GM19099 (cell line): ENCODE measurements around the gene NCAN.

Experiments used
- POLR2A ChIP-seq: IDR thresholded peaks from 3 replicates; pipeline ENCODE4 v1.6.1; 2011; ENCODE audit warnings: low read depth; ENCODE audit not compliant: insufficient read length; ENCODE audit errors: extremely low read depth

Gene NCAN

DNA sequence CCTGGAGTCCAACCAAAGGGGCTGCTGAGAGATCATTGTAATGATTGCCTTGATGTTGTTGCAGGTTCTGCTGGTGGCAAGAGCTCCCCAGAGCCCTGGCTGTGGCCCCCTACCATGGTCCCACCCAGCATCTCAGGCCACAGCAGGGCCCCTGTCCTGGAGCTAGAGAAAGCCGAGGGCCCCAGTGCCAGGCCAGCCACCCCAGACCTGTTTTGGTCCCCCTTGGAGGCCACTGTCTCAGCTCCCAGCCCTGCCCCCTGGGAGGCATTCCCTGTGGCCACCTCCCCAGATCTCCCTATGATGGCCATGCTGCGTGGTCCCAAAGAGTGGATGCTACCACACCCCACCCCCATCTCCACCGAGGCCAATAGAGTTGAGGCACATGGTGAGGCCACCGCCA, 15.5 kb downstream of the NCAN start:
- TF ChIP-seq POLR2A: no peak

GRCh38 chr19:19229701-19230100, 17.9 kb downstream of the NCAN start:
- no peak for TF ChIP-seq POLR2A

DNA sequence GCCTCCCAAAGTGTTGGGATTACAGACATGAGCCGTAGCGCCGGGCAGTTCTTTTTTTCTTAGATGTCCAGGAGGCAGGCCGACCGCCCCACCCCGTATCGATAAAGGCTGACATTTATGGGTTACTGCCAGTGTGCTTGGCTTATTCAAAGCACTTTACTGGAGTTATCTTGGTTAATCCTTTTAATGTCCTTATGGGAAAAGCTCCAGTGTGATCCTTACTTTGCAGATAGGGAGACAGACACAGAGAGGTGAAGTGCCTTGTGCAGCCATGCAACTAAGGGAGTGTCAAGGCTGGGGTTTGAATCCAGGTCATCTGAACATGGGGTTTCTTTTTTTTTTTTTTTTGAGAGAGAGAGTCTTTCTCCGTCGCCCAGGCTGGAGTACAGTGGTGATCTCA, 19.2 kb downstream of the NCAN start:
- TF ChIP-seq POLR2A: no peak

GRCh38 chr19:19232261-19232721, 20.5 kb downstream of the NCAN start:
- no peak for TF ChIP-seq POLR2A

- no peak for TF ChIP-seq POLR2A
Observed at GRCh38 chr19:19234220-19234816, 22.6 kb downstream of the NCAN start.

DNA sequence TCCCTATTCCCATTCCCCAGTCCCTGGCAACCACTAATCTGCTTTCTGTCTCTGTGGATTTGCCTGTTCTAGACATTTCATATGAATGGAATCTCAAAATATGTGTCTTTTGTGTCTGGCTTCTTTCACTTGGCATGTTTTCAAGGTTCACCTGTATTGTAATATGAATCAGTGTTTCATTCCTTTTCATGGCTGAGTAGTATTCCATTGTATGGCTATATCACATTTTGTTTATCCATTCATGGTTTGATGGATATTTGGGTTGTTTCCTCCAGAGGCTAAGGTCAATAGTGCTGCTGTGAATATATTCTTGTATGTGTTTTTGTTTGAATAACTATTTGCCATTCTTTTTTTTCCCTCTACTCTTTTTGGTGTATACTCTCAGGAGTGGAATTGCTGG, 24.4 kb downstream of the NCAN start:
- TF ChIP-seq POLR2A: no peak

DNA sequence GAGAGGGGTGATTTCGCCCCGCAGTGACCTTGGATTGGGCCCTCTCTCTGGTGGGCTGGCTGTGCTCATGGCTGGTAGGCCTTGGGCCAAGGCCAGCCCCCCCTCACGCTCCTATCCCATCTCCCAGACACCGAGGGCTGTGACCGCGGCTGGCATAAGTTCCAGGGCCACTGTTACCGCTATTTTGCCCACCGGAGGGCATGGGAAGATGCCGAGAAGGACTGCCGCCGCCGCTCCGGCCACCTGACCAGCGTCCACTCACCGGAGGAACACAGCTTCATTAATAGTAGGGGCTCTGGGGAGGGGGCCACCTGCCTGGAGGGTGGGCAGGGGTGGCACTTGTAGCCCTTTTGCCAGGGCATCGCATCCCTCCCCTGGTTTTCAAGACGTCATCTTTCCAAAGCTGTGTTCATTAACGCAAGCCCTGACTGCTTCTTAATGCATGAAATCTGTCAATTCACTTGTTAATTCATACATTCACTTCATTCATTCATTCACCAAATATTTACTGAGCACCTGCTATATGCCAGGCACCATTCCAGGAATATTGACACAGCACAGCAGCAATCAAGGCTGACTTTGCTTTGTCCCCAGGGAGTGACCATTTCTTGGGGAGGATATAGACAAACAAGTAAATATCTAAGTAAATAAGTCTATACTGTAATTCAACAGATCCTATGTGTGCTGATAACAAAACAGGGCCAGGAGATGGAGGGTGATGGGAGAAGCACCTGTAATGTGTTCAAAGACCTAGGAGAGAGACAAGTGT, 26.6 kb downstream of the NCAN start:
- no peak for TF ChIP-seq POLR2A

GRCh38 chr19:19239675-19240074, 27.9 kb downstream of the NCAN start:
- TF ChIP-seq POLR2A: no peak

GRCh38 chr19:19240476-19240875, 28.7 kb downstream of the NCAN start:
- TF ChIP-seq POLR2A: no peak

DNA sequence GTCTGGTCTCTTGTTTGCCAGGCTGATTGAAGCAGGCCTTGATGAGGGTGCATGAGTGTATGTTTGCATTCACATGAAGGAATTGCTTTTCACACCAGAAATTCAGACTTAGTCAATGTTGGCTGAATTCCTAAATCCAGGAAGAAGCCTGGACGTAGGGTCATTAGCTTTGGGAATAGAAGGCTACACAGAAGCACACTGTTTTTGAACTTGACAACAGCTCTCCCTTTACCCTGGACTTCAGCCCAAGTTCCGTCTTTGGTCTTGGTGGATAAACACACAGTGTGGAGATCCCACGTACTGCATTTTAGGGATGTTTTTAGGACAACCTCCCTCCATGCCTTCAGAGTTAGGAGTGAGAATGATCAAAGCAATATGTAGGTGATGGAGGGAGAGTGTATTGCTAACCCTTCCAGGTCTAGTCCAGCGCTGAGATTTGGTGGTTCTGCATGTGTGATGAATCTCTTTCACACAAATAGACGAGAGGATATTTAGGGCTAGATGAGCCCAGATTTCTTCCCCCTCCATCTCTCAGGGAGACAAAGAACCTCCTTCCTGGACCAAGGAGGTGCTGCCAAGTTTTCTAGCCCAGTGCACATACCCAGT, 38.5 kb downstream of the NCAN start:
- TF ChIP-seq POLR2A: no peak

- no peak for TF ChIP-seq POLR2A
Observed at GRCh38 chr19:19256072-19256969, 44.6 kb downstream of the NCAN start.

GRCh38 chr19:19257137-19257536, 45.4 kb downstream of the NCAN start:
- TF ChIP-seq POLR2A: no peak

GRCh38 chr19:19257836-19258588, 46.3 kb downstream of the NCAN start:
- no peak for TF ChIP-seq POLR2A

DNA sequence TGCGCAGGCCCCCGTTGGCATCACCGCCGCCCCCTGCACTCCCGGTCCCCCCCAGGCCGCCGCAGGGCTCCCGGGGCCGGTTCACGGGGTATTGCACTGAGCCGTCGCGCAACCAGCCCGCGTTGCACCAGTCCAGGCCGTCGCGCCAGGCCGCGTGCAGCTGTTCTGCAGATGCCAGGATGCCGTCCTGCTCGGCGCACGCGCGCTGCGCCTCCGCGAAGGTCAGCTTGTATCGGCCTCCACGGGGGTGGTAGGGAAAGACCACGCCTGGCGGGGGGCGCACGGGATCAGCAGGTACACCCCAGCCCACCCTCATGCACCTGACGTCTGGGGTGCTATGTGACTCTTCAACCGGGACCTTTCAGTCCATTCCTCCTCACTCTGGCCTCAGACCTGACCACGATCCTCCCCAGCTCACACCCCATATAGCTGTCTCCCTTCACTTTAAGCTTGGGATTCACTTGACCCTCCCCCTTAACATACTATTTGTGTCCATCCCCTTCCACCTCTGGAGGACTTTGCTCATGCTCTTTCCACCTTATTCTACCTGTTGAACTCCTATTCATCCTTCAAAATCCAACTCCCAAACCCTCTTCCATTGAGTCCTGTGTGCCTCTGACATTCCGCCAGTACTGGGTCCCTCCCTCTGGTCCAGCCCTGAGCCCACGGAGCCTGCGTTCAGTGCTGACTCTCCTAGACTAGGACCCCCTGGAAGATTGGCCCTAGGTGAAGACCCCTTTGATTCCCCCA, 47.0 kb downstream of the NCAN start:
- no peak for TF ChIP-seq POLR2A
